ENCODE results near the gene KHDC4. TPM values are rescaled to one million over a fixed set of nuclear protein-coding genes. Genes with fewer than 3 reads are reported as not detected.

The KHDC4 gene
- polyA plus RNA-seq, 1 donor, result 38.0 TPM

Other genes starting within 250 kb of the KHDC4 start
- gene YY1AP1, start 245.6 kb downstream of the KHDC4 start, polyA plus RNA-seq (ENCODE audit: insufficient read length), result 51.6 TPM
- 147 TPM for gene DAP3, start 245.3 kb downstream of the KHDC4 start, polyA plus RNA-seq (ENCODE audit: insufficient read length)
- gene GON4L, start 77.2 kb downstream of the KHDC4 start, polyA plus RNA-seq (ENCODE audit: insufficient read length), result 31.4 TPM
- gene SYT11, start 74.8 kb downstream of the KHDC4 start, polyA plus RNA-seq (ENCODE audit: insufficient read length), result 14.1 TPM
- 25.9 TPM for gene RIT1, start 23.1 kb downstream of the KHDC4 start, polyA plus RNA-seq (ENCODE audit: insufficient read length)
- gene RXFP4, start 7.2 kb upstream of the KHDC4 start, polyA plus RNA-seq (ENCODE audit: insufficient read length), result not detected
- gene ARHGEF2, start 44.1 kb upstream of the KHDC4 start, polyA plus RNA-seq (ENCODE audit: insufficient read length), result 143 TPM
- 218 TPM for gene SSR2, start 86.5 kb upstream of the KHDC4 start, polyA plus RNA-seq (ENCODE audit: insufficient read length)
- 47.5 TPM for gene UBQLN4, start 119.4 kb upstream of the KHDC4 start, polyA plus RNA-seq (ENCODE audit: insufficient read length)
- gene LAMTOR2, start 120.4 kb upstream of the KHDC4 start, polyA plus RNA-seq (ENCODE audit: insufficient read length), result 36.3 TPM
- not detected for gene RAB25, start 126.7 kb upstream of the KHDC4 start, polyA plus RNA-seq (ENCODE audit: insufficient read length)
- gene MEX3A, start 148.1 kb upstream of the KHDC4 start, polyA plus RNA-seq (ENCODE audit: insufficient read length), result 21.8 TPM
- 298 TPM for gene LMNA, start 180.3 kb upstream of the KHDC4 start, polyA plus RNA-seq (ENCODE audit: insufficient read length)
- 3.0 TPM for gene SEMA4A, start 219.2 kb upstream of the KHDC4 start, polyA plus RNA-seq (ENCODE audit: insufficient read length)